ENCODE results near the gene HK1.
"Not testable (repeated sequence)": the region's sequence is repeated elsewhere in the genome, so short reads cannot be mapped to it uniquely, and the experiment has no call there.

HK1 gene

GRCh38 chr10:69275444-69275843 is 2.9 kb upstream of the HK1 start:
- Mint-ChIP-seq H3K27ac (no peak overlapping the region), H3K4me1 (peaks cover 19% of the 10 kb centered on the region), H3K36me3 (no peaks in the 10 kb centered on the region), H3K27me3 (no peaks in the 10 kb centered on the region), H3K4me3 (no peak overlapping the region), H3K9me3 (no peaks in the 10 kb centered on the region)
- no peak for ATAC-seq

- no peak for ATAC-seq
- Mint-ChIP-seq H3K9me3 (no peaks in the 10 kb centered on the region), H3K36me3 (no peaks in the 10 kb centered on the region), H3K4me1 (peaks cover 19% of the 10 kb centered on the region), H3K27me3 (no peaks in the 10 kb centered on the region), H3K4me3 (no peak overlapping the region), H3K27ac (no peak overlapping the region)
Observed at GRCh38 chr10:69276503-69276902, 1.8 kb upstream of the HK1 start.

GRCh38 chr10:69279110-69279509 is 814 bp downstream of the HK1 start:
- H3K36me3 Mint-ChIP-seq = no peaks in the 10 kb centered on the region
- H3K27me3 Mint-ChIP-seq = no peaks in the 10 kb centered on the region
- no peak overlapping the region for H3K4me3 Mint-ChIP-seq
- no peaks in the 10 kb centered on the region for H3K9me3 Mint-ChIP-seq
- peak; percentile 67 for ATAC-seq
- H3K27ac Mint-ChIP-seq = peak overlapping the region; percentile 30
- H3K4me1 Mint-ChIP-seq = peaks cover 26% of the 10 kb centered on the region

- H3K9me3 Mint-ChIP-seq = no peaks in the 10 kb centered on the region
- no peak overlapping the region for H3K4me3 Mint-ChIP-seq
- peak overlapping the region; percentile 12 for H3K27ac Mint-ChIP-seq
- no peaks in the 10 kb centered on the region for H3K36me3 Mint-ChIP-seq
- peaks cover 26% of the 10 kb centered on the region for H3K4me1 Mint-ChIP-seq
- no peak for ATAC-seq
- no peaks in the 10 kb centered on the region for H3K27me3 Mint-ChIP-seq
Observed at GRCh38 chr10:69281507-69282413, 3.5 kb downstream of the HK1 start.

- H3K9me3 Mint-ChIP-seq, H3K27me3 Mint-ChIP-seq, H3K4me3 Mint-ChIP-seq, H3K36me3 Mint-ChIP-seq, ATAC-seq, H3K27ac Mint-ChIP-seq: not testable (repeated sequence)
- peaks cover 12% of the 10 kb centered on the region for H3K4me1 Mint-ChIP-seq
Observed at GRCh38 chr10:69284402-69284801, 6.1 kb downstream of the HK1 start.

GRCh38 chr10:69285699-69286098 is 7.4 kb downstream of the HK1 start:
- no peaks in the 10 kb centered on the region for H3K36me3 Mint-ChIP-seq
- H3K4me3 Mint-ChIP-seq = no peak overlapping the region
- no peak for ATAC-seq
- H3K27me3 Mint-ChIP-seq = no peaks in the 10 kb centered on the region
- no peaks in the 10 kb centered on the region for H3K9me3 Mint-ChIP-seq
- no peak overlapping the region for H3K27ac Mint-ChIP-seq
- H3K4me1 Mint-ChIP-seq = peaks cover 7% of the 10 kb centered on the region

GRCh38 chr10:69287181-69287580 is 8.9 kb downstream of the HK1 start:
- Mint-ChIP-seq H3K36me3 (no peaks in the 10 kb centered on the region), H3K4me1 (peaks cover 6% of the 10 kb centered on the region), H3K9me3 (no peaks in the 10 kb centered on the region), H3K4me3 (no peak overlapping the region), H3K27me3 (no peaks in the 10 kb centered on the region), H3K27ac (no peak overlapping the region)
- ATAC-seq = no peak

GRCh38 chr10:69290993-69291392 is 12.7 kb downstream of the HK1 start:
- Mint-ChIP-seq H3K9me3 (no peaks in the 10 kb centered on the region), H3K36me3 (no peaks in the 10 kb centered on the region), H3K27ac (no peak overlapping the region), H3K4me1 (no peaks in the 10 kb centered on the region), H3K4me3 (no peak overlapping the region), H3K27me3 (peaks cover under 1% of the 10 kb centered on the region)
- no peak for ATAC-seq

GRCh38 chr10:69292459-69292858 is 14.2 kb downstream of the HK1 start:
- ATAC-seq = no peak
- H3K4me1 Mint-ChIP-seq = no peaks in the 10 kb centered on the region
- peaks cover 10% of the 10 kb centered on the region for H3K27me3 Mint-ChIP-seq
- no peak overlapping the region for H3K27ac Mint-ChIP-seq
- no peak overlapping the region for H3K4me3 Mint-ChIP-seq
- no peaks in the 10 kb centered on the region for H3K9me3 Mint-ChIP-seq
- H3K36me3 Mint-ChIP-seq = no peaks in the 10 kb centered on the region

GRCh38 chr10:69295027-69295636 is 16.8 kb downstream of the HK1 start:
- no peaks in the 10 kb centered on the region for H3K9me3 Mint-ChIP-seq
- no peaks in the 10 kb centered on the region for H3K4me1 Mint-ChIP-seq
- no peak overlapping the region for H3K27ac Mint-ChIP-seq
- no peak overlapping the region for H3K4me3 Mint-ChIP-seq
- H3K27me3 Mint-ChIP-seq = peaks cover 10% of the 10 kb centered on the region
- ATAC-seq = no peak
- no peaks in the 10 kb centered on the region for H3K36me3 Mint-ChIP-seq

GRCh38 chr10:69303632-69304051 is 25.3 kb downstream of the HK1 start:
- Mint-ChIP-seq H3K27me3 (no peaks in the 10 kb centered on the region), H3K4me3 (no peak overlapping the region), H3K27ac (no peak overlapping the region), H3K4me1 (no peaks in the 10 kb centered on the region), H3K9me3 (no peaks in the 10 kb centered on the region), H3K36me3 (no peaks in the 10 kb centered on the region)
- ATAC-seq = no peak

GRCh38 chr10:69306421-69306820 is 28.1 kb downstream of the HK1 start:
- no peak overlapping the region for H3K4me3 Mint-ChIP-seq
- H3K27me3 Mint-ChIP-seq = no peaks in the 10 kb centered on the region
- no peaks in the 10 kb centered on the region for H3K36me3 Mint-ChIP-seq
- ATAC-seq = no peak
- no peaks in the 10 kb centered on the region for H3K4me1 Mint-ChIP-seq
- no peaks in the 10 kb centered on the region for H3K9me3 Mint-ChIP-seq
- no peak overlapping the region for H3K27ac Mint-ChIP-seq

- ATAC-seq = no peak
- no peaks in the 10 kb centered on the region for H3K27me3 Mint-ChIP-seq
- H3K27ac Mint-ChIP-seq = no peak overlapping the region
- no peak overlapping the region for H3K4me3 Mint-ChIP-seq
- no peaks in the 10 kb centered on the region for H3K9me3 Mint-ChIP-seq
- no peaks in the 10 kb centered on the region for H3K4me1 Mint-ChIP-seq
- no peaks in the 10 kb centered on the region for H3K36me3 Mint-ChIP-seq
Observed at GRCh38 chr10:69307434-69307833, 29.1 kb downstream of the HK1 start.

- not testable (repeated sequence) for H3K36me3 Mint-ChIP-seq, ATAC-seq, H3K4me1 Mint-ChIP-seq, H3K27ac Mint-ChIP-seq, H3K4me3 Mint-ChIP-seq, H3K9me3 Mint-ChIP-seq, H3K27me3 Mint-ChIP-seq
Observed at GRCh38 chr10:69308304-69308703, 30.0 kb downstream of the HK1 start.

GRCh38 chr10:69311309-69311708 is 33.0 kb downstream of the HK1 start:
- no peak overlapping the region for H3K27ac Mint-ChIP-seq
- H3K9me3 Mint-ChIP-seq = no peaks in the 10 kb centered on the region
- no peak overlapping the region for H3K4me3 Mint-ChIP-seq
- no peak for ATAC-seq
- H3K4me1 Mint-ChIP-seq = no peaks in the 10 kb centered on the region
- no peaks in the 10 kb centered on the region for H3K27me3 Mint-ChIP-seq
- H3K36me3 Mint-ChIP-seq = no peaks in the 10 kb centered on the region

- no peak overlapping the region for H3K4me3 Mint-ChIP-seq
- H3K9me3 Mint-ChIP-seq = no peaks in the 10 kb centered on the region
- no peak overlapping the region for H3K27ac Mint-ChIP-seq
- H3K36me3 Mint-ChIP-seq = no peaks in the 10 kb centered on the region
- no peak for ATAC-seq
- H3K27me3 Mint-ChIP-seq = no peaks in the 10 kb centered on the region
- H3K4me1 Mint-ChIP-seq = peaks cover 3% of the 10 kb centered on the region
Observed at GRCh38 chr10:69312528-69312927, 34.2 kb downstream of the HK1 start.

Data from stimulated activated memory B cell treated with anti-CD40 and anti-IgM and Interleukin-4, amounts not matched to agents 10 μg/mL and 1 μg/mL and 100 μg/mL, for 72 hours (primary cell).